Measurements from ENCODE around the gene MPZ. TPM values are rescaled to one million over a fixed set of nuclear protein-coding genes. Genes with fewer than 3 reads are reported as not detected.

The MPZ gene
- total RNA-seq (2022; extraction: Qiagen RNA extraction), result 0.18 to 0.40 TPM (median 0.30 TPM) in 5 replicates

GRCh38 chr1:161309868-161310267 lies at the start of gene MPZ:
MPZ (minus strand) TSS chr1:161309968; CDS start chr1:161309905, 63 bp downstream.

DNA sequence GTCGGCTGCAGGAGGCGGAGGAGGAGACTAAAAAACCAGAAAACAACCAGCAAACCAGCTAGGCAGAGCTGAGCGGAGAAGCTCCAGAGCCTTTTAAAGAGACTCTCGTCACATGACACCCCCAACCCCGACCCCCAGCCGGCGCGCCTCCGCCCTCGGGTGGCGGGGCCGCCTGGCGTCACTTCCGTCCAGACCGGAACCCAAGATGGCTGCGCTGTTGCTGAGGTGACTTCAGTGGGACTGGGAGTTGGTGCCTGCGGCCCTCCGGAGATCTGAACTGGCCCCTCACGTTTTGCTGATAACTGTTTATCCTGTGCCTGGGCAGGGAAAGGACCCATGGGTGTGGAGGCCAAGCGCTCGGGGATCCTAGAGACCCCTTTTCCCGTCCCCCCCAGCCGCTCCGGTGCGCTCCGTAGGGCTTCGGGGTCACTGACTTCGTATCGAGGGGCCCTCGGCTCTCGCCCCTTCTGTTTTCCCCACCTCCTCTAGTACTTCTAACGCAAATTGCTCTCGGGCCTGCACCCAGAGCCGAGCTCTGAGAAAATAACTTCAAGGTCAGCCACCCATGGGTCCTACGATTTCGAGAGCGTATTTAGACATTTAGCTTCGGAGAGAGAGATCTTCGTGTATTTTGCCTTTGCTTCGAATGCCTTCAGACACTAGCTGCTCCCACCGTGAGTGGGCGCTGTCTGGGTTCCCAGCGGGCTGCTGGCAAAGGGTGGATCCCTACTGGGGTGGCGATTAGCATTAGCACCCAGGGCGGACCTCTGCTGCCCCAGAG lies 4.6 kb upstream of the MPZ start, which contains the start of gene SDHC:
TSS of gene SDHC (plus strand) at position 181 of the 781 bp plus-strand sequence. CDS start at position 206, 25 bp downstream.

DNA sequence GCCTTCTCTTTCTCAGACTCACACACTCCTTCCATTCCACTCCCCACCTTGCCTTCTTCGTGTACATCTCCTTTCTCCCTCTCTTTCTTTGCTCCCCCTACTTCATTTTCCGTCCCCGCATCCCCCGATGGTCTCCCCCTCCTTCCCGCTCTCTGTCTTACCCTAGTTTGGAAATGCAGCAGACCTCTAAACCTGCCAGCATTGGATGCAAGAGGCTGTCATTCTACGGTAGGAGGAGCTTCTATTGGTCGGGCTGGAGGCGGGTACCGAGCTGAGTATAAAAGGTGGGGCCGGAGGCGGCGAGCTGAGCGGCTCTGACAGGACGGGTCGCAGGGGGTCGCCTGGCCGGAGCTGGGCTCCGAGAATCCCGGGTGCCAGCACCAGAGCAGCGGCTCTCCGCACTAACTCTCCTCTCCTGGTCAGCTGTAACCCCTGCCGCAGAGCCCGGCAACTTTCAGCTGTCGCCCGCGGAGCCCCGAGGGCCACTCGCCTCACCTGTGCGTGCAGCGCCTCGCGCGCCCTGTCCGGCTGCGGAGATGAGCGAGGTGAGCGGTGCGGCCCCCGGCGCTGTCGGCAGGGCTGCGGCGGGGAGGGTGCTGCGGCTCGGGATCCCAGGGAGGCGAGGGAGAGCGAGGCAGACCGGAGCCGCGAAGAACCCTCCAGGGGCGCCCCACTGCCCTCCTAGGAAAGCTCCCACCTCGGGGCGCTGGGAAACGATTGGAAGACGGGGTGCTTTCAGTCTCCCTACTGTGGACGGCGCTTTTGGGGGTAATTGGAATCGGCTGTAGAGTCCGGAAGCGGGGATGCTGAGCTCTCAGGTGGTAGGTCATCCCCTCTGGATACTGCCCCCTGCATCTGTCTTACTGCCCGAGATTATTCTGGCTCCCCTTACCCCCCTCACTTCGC lies 51.1 kb downstream of the MPZ start, which contains the start of gene PCP4L1:
TSS of gene PCP4L1 (plus strand) at position 307 of the 906 bp plus-strand sequence. CDS start at position 537, 230 bp downstream.

Other genes with a start within 250 kb of the MPZ start
- 0.05 to 0.14 TPM (median 0.07 TPM) in 5 replicates for gene ARHGAP30, start 240.1 kb downstream of the MPZ start, total RNA-seq (2022; extraction: Qiagen RNA extraction)
- 1.6 to 1.9 TPM (median 1.8 TPM) in 5 replicates for gene NECTIN4, start 220.4 kb downstream of the MPZ start, total RNA-seq (2022; extraction: Qiagen RNA extraction)
- 1.1 to 2.7 TPM (median 1.8 TPM) in 5 replicates for gene KLHDC9, start 211.6 kb downstream of the MPZ start, total RNA-seq (2022; extraction: Qiagen RNA extraction)
- 112 to 136 TPM (median 117 TPM) in 5 replicates for gene PFDN2, start 191.9 kb downstream of the MPZ start, total RNA-seq (2022; extraction: Qiagen RNA extraction)
- gene NIT1, start 191.9 kb downstream of the MPZ start, total RNA-seq (2022; extraction: Qiagen RNA extraction), result 29.5 to 35.9 TPM (median 35.1 TPM) in 5 replicates
- gene DEDD, start 177.3 kb downstream of the MPZ start, total RNA-seq (2022; extraction: Qiagen RNA extraction), result 27.6 to 33.6 TPM (median 31.9 TPM) in 5 replicates
- 84.9 to 147 TPM (median 87.3 TPM) in 5 replicates for gene UFC1, start 156.0 kb downstream of the MPZ start, total RNA-seq (2022; extraction: Qiagen RNA extraction)
- 19.0 to 27.5 TPM (median 25.0 TPM) in 5 replicates for gene USP21, start 150.5 kb downstream of the MPZ start, total RNA-seq (2022; extraction: Qiagen RNA extraction)
- gene PPOX, start 143.5 kb downstream of the MPZ start, total RNA-seq (2022; extraction: Qiagen RNA extraction), result 11.1 to 18.1 TPM (median 16.2 TPM) in 5 replicates
- 24.9 to 30.4 TPM (median 29.2 TPM) in 5 replicates for gene B4GALT3, start 132.5 kb downstream of the MPZ start, total RNA-seq (2022; extraction: Qiagen RNA extraction)
- gene ADAMTS4, start 110.9 kb downstream of the MPZ start, total RNA-seq (2022; extraction: Qiagen RNA extraction), result 0.01 TPM in 2 of 5 replicates, not detected in the others
- gene NDUFS2, start 107.6 kb downstream of the MPZ start, total RNA-seq (2022; extraction: Qiagen RNA extraction), result 78.3 to 97.7 TPM (median 84.9 TPM) in 5 replicates
- gene FCER1G, start 94.7 kb downstream of the MPZ start, total RNA-seq (2022; extraction: Qiagen RNA extraction), result 0.16 to 0.36 TPM in 2 of 5 replicates, not detected in the others
- not detected in 5 replicates for gene APOA2, start 86.3 kb downstream of the MPZ start, total RNA-seq (2022; extraction: Qiagen RNA extraction)
- 9.2 to 11.4 TPM (median 11.3 TPM) in 5 replicates for gene TOMM40L, start 83.9 kb downstream of the MPZ start, total RNA-seq (2022; extraction: Qiagen RNA extraction)
- gene NR1I3, start 71.8 kb downstream of the MPZ start, total RNA-seq (2022; extraction: Qiagen RNA extraction), result 0.06 to 0.15 TPM (median 0.08 TPM) in 3 of 5 replicates, not detected in the others
- gene PCP4L1, start 51.2 kb downstream of the MPZ start, total RNA-seq (2022; extraction: Qiagen RNA extraction), result 0.06 to 0.13 TPM (median 0.07 TPM) in 4 of 5 replicates, not detected in the other
- 236 to 259 TPM (median 248 TPM) in 5 replicates for gene SDHC, start 4.4 kb upstream of the MPZ start, total RNA-seq (2022; extraction: Qiagen RNA extraction)
- 0.13 to 0.40 TPM (median 0.17 TPM) in 4 of 5 replicates, not detected in the other for gene CFAP126, start 57.9 kb upstream of the MPZ start, total RNA-seq (2022; extraction: Qiagen RNA extraction)
- not detected in 5 replicates for gene FCGR2A, start 195.5 kb upstream of the MPZ start, total RNA-seq (2022; extraction: Qiagen RNA extraction)
- 2.0 to 10.4 TPM (median 2.4 TPM) in 5 replicates for gene HSPA6, start 214.6 kb upstream of the MPZ start, total RNA-seq (2022; extraction: Qiagen RNA extraction)
- not detected in 5 replicates for gene FCGR3A, start 239.8 kb upstream of the MPZ start, total RNA-seq (2022; extraction: Qiagen RNA extraction)

Data from A549 treated with CORT108297 at 1 μM for 4 hours (cell line).